Sigmoid colon (tissue), 7 donors: ENCODE measurements around the gene RAC2. TPM values are rescaled to one million over a fixed set of nuclear protein-coding genes. Genes with fewer than 3 reads are reported as not detected.

Experiments used
- DNase-seq: peaks from one replicate; pipeline ENCODE4 v3.0.0-alpha.2; 2019
- H3K27ac ChIP-seq, 4 donors: fragments of 200-600 bp; sonication (generic); one replicate each; pipeline ENCODE4 v1.5.1; 2016 to 2019; ENCODE audit warnings: mild to moderate bottlenecking in 1 of 4
- H3K27me3 ChIP-seq, 3 donors: fragments of 200-600 bp; sonication (generic); one replicate each; pipeline ENCODE4 v1.5.1; 2019; ENCODE audit warnings: mild to moderate bottlenecking in 1 of 3
- H3K36me3 ChIP-seq, 4 donors: fragments of 200-600 bp; sonication (generic); one replicate each; pipeline ENCODE4 v1.5.1; 2016 to 2019
- H3K4me1 ChIP-seq, 4 donors: fragments of 200-600 bp; sonication (generic); one replicate each; pipeline ENCODE4 v1.5.1; 2017 to 2019
- H3K4me3 ChIP-seq, 4 donors: fragments of 200-600 bp; sonication (generic); one replicate each; pipeline ENCODE4 v1.5.1; 2017 to 2019; ENCODE audit warnings: mild to moderate bottlenecking in 2 of 4, moderate library complexity in 1 of 4
- H3K9me3 ChIP-seq, 4 donors: fragments of 200-600 bp in 3 of 4; sonication (generic) in 3 of 4; one replicate each; pipeline versions ENCODE4 v1.5.1 to v1.6.1; 2013 to 2019
- EP300 ChIP-seq, 4 donors: sonication (generic); formaldehyde crosslinking; IDR thresholded peaks; one replicate each; pipeline ENCODE4 v1.6.1; 2017; ENCODE audit warnings: antibody characterized with exemption in 4 of 4
- POLR2A ChIP-seq, 2 donors: fragments of 450-650 bp; IDR thresholded peaks; one replicate each; pipeline ENCODE4 v1.6.1; 2016; ENCODE audit warnings: antibody characterized with exemption in 2 of 2, mild to moderate bottlenecking in 2 of 2, moderate library complexity in 2 of 2
- POLR2AphosphoS5 ChIP-seq, 4 donors: sonication (generic); formaldehyde crosslinking; IDR thresholded peaks; one replicate each; pipeline ENCODE4 v1.6.1; 2017; ENCODE audit warnings: antibody characterized with exemption in 4 of 4
- WGBS, 2 donors: extraction: QIAGEN DNeasy Blood & Tissue Kit; methylation state at CpG; one replicate each; pipeline ENCODE4 v1.1.7; 2013; 5-methylcytosine and 5-hydroxymethylcytosine counted together
- intact Hi-C: fragments of 100-400 bp; cut with DNase I; formaldehyde crosslinking; loops from one replicate; pipeline ENCODE4 v1.15.1; 2023
- polyA plus RNA-seq, 3 donors: library from polyadenylated mRNA; stranded (reverse); fragments of 200-250 nt; gene quantifications; one replicate each; pipeline ENCODE4 v1.2.3, GENCODE V29; 2013
- total RNA-seq, 4 donors: library from RNA; depleted of rRNA; stranded (reverse); fragments of >200 nt; gene quantifications; one replicate each; pipeline ENCODE4 v1.1.0, GENCODE V29; 2016
- TF ChIP-seq, protein P1 (sequence below), 4 experiments: fragments of 450-650 bp in 3 of 4; fragments of 200-600 bp in 1 of 4; IDR thresholded peaks; one replicate each; pipeline ENCODE4 v1.5.1; 2016 to 2019; ENCODE audit warnings: antibody characterized with exemption in 4 of 4, mild to moderate bottlenecking in 3 of 4, moderate library complexity in 2 of 4
- donor health status: healthy with polysubstance abuse.
- donor health status: Bipolar disorder and iron deficiency.
- donor health status: healthy.

RAC2 gene
- total and polyA plus RNA-seq, 7 donors: 3.0 to 138 (median 8.0) TPM

DNA sequence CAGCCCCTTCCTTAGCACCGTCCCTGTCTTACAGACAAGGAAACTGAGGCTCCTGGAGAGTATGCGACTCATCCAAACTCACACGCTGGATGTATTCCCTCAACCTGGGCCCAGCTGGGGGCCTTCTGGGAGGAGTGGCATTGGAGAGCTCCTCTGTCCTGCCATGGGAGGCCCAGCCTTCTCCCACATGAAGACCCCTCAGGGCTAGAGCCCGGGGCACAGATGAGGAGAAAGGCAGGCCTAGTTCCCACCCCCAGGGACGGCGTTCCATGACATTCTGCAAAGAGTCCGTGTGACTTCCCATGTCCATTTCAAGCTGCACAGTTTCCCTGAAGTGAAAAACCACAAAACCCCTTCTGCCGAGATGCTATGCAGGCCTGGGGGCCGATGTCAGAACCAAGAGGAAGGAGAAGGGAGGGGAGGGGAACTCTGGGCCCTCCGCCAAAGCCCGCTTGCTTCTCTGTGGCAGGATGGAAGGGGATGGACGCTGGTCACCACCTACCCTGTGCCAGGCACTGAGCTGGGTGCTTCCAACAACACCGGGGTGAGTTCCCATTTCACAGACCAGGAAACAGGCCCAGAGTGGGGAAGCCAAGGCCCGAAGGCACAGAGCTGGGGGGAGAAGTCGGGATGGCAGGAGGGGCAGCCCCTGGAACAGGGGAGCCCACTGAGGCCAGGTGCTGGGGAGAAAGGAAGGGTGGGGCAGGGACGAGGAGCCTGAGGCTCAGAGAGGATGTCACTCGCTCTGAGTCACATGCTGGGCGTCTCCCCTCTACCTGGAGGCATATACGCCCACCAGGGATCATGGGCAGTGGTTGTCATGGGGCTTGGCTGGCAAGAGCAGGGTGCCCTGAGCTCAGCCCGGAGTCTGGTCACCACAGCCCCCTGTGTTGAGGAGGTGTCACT is 15.7 kb downstream of the RAC2 start:
- peaks cover 0 to 25% (median 0%) of the 10 kb centered on the region in 3 donors for H3K27me3 ChIP-seq
- no peaks in the 10 kb centered on the region for H3K36me3 ChIP-seq
- intact Hi-C loops: no loop called here
- H3K4me1 ChIP-seq: peaks cover 0 to 14% (median 0%) of the 10 kb centered on the region in 4 donors
- no peak overlapping the region for H3K27ac ChIP-seq
- H3K4me3 ChIP-seq: no peak overlapping the region
- no peak for DNase-seq
- no peaks in the 10 kb centered on the region for H3K9me3 ChIP-seq
- WGBS, 2 donors: 52 to 68% methylated on average over 20 of the region's 20 CpGs
- TF ChIP-seq POLR2AphosphoS5 (IDR thresholded peaks at IDR 0.05) (no peak), POLR2A (IDR thresholded peaks at IDR 0.05) (no peak), EP300 (IDR thresholded peaks at IDR 0.05) (no peak)
- TF ChIP-seq, protein P1, sequence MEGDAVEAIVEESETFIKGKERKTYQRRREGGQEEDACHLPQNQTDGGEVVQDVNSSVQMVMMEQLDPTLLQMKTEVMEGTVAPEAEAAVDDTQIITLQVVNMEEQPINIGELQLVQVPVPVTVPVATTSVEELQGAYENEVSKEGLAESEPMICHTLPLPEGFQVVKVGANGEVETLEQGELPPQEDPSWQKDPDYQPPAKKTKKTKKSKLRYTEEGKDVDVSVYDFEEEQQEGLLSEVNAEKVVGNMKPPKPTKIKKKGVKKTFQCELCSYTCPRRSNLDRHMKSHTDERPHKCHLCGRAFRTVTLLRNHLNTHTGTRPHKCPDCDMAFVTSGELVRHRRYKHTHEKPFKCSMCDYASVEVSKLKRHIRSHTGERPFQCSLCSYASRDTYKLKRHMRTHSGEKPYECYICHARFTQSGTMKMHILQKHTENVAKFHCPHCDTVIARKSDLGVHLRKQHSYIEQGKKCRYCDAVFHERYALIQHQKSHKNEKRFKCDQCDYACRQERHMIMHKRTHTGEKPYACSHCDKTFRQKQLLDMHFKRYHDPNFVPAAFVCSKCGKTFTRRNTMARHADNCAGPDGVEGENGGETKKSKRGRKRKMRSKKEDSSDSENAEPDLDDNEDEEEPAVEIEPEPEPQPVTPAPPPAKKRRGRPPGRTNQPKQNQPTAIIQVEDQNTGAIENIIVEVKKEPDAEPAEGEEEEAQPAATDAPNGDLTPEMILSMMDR (IDR thresholded peaks at IDR 0.05): no peak

DNA sequence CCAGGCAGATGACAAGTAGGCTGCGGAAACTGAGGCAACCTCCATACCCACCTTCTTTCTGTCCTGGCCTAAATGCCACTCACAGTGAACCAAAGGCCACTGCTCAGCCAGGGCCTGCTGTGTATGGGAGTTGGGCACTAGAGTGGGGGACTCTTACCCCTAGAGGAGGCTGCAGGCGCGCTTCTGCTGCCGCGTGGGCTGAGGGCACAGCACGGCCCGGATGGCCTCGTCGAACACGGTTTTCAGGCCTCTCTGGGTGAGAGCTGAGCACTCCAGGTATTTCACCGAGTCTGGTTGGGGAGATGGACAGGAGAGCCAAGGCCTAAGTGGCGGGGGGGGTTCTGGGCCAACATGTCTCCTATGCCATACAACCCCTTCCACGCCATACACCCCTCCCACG is 17.6 kb downstream of the RAC2 start:
- intact Hi-C loops: no loop called here
- no peaks in the 10 kb centered on the region for H3K9me3 ChIP-seq
- peaks cover 0 to 10% (median 0%) of the 10 kb centered on the region in 3 donors for H3K27me3 ChIP-seq
- no peak for DNase-seq
- no peak overlapping the region for H3K27ac ChIP-seq
- 88 to 95% methylated on average over 14 of the region's 14 CpGs for WGBS, 2 donors
- peaks cover 0 to 14% (median 0%) of the 10 kb centered on the region in 4 donors for H3K4me1 ChIP-seq
- TF ChIP-seq, protein P1 (IDR thresholded peaks at IDR 0.05): no peak
- TF ChIP-seq EP300 (IDR thresholded peaks at IDR 0.05): no peak
- TF ChIP-seq POLR2AphosphoS5 (IDR thresholded peaks at IDR 0.05): no peak
- no peak for TF ChIP-seq POLR2A (IDR thresholded peaks at IDR 0.05)
- no peak overlapping the region for H3K4me3 ChIP-seq
- no peaks in the 10 kb centered on the region for H3K36me3 ChIP-seq

GRCh38 chr22:37226087-37226486 is 18.0 kb downstream of the RAC2 start:
- H3K27me3 ChIP-seq: peaks cover 0 to 10% (median 0%) of the 10 kb centered on the region in 3 donors
- intact Hi-C loops: no loop called here
- 92 to 93% methylated on average over 4 of the region's 4 CpGs for WGBS, 2 donors

DNA sequence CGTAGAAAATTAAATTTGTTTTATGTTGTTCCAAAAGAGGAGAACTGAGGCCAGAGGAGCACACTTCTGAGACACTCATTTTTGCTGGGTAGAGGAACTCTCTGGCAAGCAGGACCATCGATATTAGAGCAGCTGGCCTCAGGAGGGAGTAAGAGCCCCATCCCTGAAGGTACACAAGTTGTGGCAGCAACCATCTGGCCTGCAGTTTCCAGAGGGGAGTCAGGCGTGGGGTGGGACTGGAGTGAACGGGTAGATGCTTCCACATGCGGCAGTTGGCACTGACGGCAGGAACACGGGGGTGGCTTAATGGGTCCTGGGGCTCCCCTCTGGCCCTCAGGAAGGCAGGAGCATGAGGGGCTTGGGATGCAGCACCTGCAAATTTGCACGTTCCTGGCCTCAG is 18.6 kb downstream of the RAC2 start:
- TF ChIP-seq, protein P1 (IDR thresholded peaks at IDR 0.05): no peak
- TF ChIP-seq POLR2A (IDR thresholded peaks at IDR 0.05) (no peak), POLR2AphosphoS5 (IDR thresholded peaks at IDR 0.05) (no peak), EP300 (IDR thresholded peaks at IDR 0.05) (no peak)
- Histone ChIP-seq H3K27ac (no peak overlapping the region), H3K4me3 (no peak overlapping the region), H3K36me3 (no peaks in the 10 kb centered on the region), H3K4me1 (peaks cover 0 to 14% (median 0%) of the 10 kb centered on the region in 4 donors), H3K9me3 (no peaks in the 10 kb centered on the region), H3K27me3 (peaks cover 0 to 10% (median 0%) of the 10 kb centered on the region in 3 donors)
- 72 to 78% methylated on average over 8 of the region's 8 CpGs for WGBS, 2 donors
- intact Hi-C loops: no loop called here
- DNase-seq: no peak

More at GRCh38 chr22:37226087-37226486, 18.0 kb downstream of the RAC2 start:
- H3K4me1 ChIP-seq: peaks cover 0 to 14% (median 0%) of the 10 kb centered on the region in 4 donors
- no peaks in the 10 kb centered on the region for H3K36me3 ChIP-seq
- DNase-seq: no peak
- no peak overlapping the region for H3K27ac ChIP-seq
- H3K9me3 ChIP-seq: no peaks in the 10 kb centered on the region
- TF ChIP-seq POLR2A (IDR thresholded peaks at IDR 0.05) (no peak), POLR2AphosphoS5 (IDR thresholded peaks at IDR 0.05) (no peak), EP300 (IDR thresholded peaks at IDR 0.05) (no peak)
- H3K4me3 ChIP-seq: no peak overlapping the region

DNA sequence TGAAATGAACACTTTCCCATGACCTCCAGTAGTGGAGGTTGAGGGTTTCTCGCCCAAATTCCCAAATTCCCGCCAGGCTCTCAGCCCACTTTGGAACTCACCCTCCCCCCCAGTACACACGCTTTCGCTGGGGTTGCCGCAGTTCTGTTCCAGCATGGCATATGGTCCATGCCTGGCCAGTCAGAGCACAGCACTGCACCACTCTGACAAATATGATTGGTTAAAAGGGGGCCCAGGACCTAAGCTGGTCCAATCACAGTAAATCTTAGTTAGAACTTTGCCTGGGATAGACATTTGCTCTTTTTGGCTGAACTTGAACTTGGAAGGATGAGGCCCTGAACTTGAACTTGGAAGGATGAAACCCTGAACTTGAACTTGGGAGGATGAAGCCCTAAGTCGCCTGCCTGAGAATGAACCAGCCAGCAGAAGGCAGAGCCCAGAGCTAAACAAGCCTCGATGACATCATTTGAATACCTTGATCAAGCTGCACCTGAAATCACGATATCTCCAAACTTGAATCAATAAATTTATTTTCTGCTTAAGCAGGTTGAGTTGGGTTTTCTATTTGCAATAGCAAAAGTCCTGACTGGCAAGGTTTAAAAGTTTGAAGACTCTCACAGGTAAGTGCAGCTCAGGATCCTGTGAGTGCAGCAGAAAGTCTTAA is 19.2 kb downstream of the RAC2 start:
- H3K27me3 ChIP-seq: peaks cover 0 to 8% (median 0%) of the 10 kb centered on the region in 3 donors
- H3K9me3 ChIP-seq: no peaks in the 10 kb centered on the region
- H3K36me3 ChIP-seq: no peaks in the 10 kb centered on the region
- 64 to 74% methylated on average over 8 of the region's 8 CpGs for WGBS, 2 donors
- no peak for TF ChIP-seq POLR2A (IDR thresholded peaks at IDR 0.05)
- TF ChIP-seq EP300 (IDR thresholded peaks at IDR 0.05): no peak
- TF ChIP-seq POLR2AphosphoS5 (IDR thresholded peaks at IDR 0.05): no peak
- TF ChIP-seq, protein P1 (IDR thresholded peaks at IDR 0.05): no peak
- DNase-seq: no peak
- intact Hi-C loops: no loop called here
- no peak overlapping the region for H3K4me3 ChIP-seq
- peaks cover 0 to 14% (median 0%) of the 10 kb centered on the region in 4 donors for H3K4me1 ChIP-seq
- H3K27ac ChIP-seq: no peak overlapping the region
